ENCODE measurements around the gene SRSF4. TPM values are rescaled to one million over a fixed set of nuclear protein-coding genes. Genes with fewer than 3 reads are reported as not detected.

Gene SRSF4
- total and polyA plus RNA-seq, 2 experiments from 2014 or later: 45.0 to 60.8 TPM

DNA sequence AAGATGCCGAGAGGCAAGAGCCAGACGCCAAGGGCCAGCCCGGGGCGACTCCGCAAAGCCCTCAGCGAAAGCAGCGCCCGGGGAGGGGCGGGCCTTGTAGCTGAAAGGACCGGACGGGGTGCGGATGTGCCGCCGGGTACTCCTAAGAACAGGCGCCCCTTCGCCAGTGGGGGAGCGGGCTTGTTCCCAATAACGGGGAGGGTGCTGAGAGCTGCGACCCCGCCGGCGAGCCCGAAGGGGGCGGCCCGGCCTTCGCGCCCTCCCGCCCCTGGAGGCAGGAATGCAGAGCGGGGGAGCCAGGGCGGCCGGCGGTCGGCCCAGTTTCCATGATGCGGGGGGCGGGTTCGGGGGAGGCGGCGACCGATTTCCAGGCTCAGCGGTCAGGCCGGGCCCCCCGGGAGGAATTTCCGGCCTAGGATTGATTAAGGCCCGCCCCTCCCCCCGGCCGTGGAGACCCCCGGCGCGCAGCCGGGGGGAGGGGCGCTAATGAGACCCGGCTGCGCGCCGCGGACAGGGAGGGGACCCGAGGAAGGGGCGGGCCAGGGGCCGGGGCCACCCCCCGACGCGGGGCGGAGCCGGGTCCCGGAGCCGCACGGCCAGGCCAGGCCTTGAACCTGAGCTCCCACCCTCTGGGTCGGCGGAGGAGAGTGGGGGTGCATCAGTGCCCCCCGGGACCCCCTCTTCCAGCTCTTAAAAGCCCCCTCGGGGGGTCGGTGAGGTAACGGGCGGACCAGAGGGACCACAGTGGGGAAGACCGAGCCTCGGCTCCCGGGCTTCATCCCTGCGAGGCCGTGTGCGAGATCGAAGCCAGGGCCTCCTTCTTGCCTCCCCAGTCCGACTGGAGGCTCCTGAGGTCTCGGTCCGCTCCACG, 57.1 kb downstream of the SRSF4 start:
- H2AFZ ChIP-seq: peak overlapping the region; percentile 82
- TF ChIP-seq EZH2phosphoT487 (IDR thresholded peaks at IDR 0.05; ENCODE audit: insufficient read depth, low read depth) (no peak), EZH2 (IDR thresholded peaks at IDR 0.05; ENCODE audit: insufficient read depth, poor library complexity, severe bottlenecking) (no peak)
- peak overlapping the region; percentile 83 for H3K4me2 ChIP-seq (ENCODE audit: unreplicated experiment)
- H3K9me3 ChIP-seq (ENCODE audit: low read depth): no peaks in the 10 kb centered on the region
- WGBS, 2 experiments (ENCODE audit: low coverage in 1 of 2, low lambda C conversion rate in 2 of 2, missing lambda C conversion rate in 2 of 2): 3 to 4% methylated on average over 41 to 46 of the region's 85 CpGs
- H4K20me1 ChIP-seq (ENCODE audit: insufficient read depth): no peaks in the 10 kb centered on the region
- H3K36me3 ChIP-seq (ENCODE audit: low read depth): peaks cover 3% of the 10 kb centered on the region; the same call in 1 of the 2 replicates
- H3K79me2 ChIP-seq (ENCODE audit: insufficient read depth): 0 out of 2 replicates have a peak, but pooled peaks cover 7% of the 10 kb centered on the region
- DNase-seq: peak; percentile 90
- H3F3A ChIP-seq (ENCODE audit: insufficient read depth): peaks cover 5% of the 10 kb centered on the region; the same call in 1 of the 2 replicates
- H3K9ac ChIP-seq: peak overlapping the region; percentile 89
- no peaks in the 10 kb centered on the region for H3K27me3 ChIP-seq (replicated peaks; ENCODE audit: insufficient read depth)
- peak overlapping the region; percentile 74 for H3K4me3 ChIP-seq
- H3K4me1 ChIP-seq (ENCODE audit: insufficient read depth): no peaks in the 10 kb centered on the region
- H3K27ac ChIP-seq: peak overlapping the region; percentile 77
- H3K9me2 ChIP-seq (ENCODE audit: insufficient read depth): no peaks in the 10 kb centered on the region
- in situ Hi-C loops (cut with MboI): no loop called here

- peaks cover 5% of the 10 kb centered on the region; the same call in 1 of the 2 replicates for H3F3A ChIP-seq (ENCODE audit: insufficient read depth)
- peak within 1 kb of the TSS; percentile 89 for H3K9ac ChIP-seq
- H3K36me3 ChIP-seq (ENCODE audit: low read depth): peaks cover 3% of the 10 kb centered on the region; the same call in 1 of the 2 replicates
- H3K4me1 ChIP-seq (ENCODE audit: insufficient read depth): no peaks in the 10 kb centered on the region
- WGBS, 2 experiments (ENCODE audit: low coverage in 1 of 2, low lambda C conversion rate in 2 of 2, missing lambda C conversion rate in 2 of 2): 0 to 2% methylated on average over 31 to 39 of the region's 46 CpGs
- peak; percentile 48 for DNase-seq
- H3K27ac ChIP-seq: peak within 1 kb of the TSS; percentile 85
- in situ Hi-C loops (cut with MboI): no loop called here
- H3K27me3 ChIP-seq (replicated peaks; ENCODE audit: insufficient read depth): no peaks in the 10 kb centered on the region
- H3K4me2 ChIP-seq (ENCODE audit: unreplicated experiment): peak within 1 kb of the TSS; percentile 83
- 0 out of 2 replicates have a peak, but pooled peaks cover 7% of the 10 kb centered on the region for H3K79me2 ChIP-seq (ENCODE audit: insufficient read depth)
- no peaks in the 10 kb centered on the region for H4K20me1 ChIP-seq (ENCODE audit: insufficient read depth)
- TF ChIP-seq EZH2phosphoT487 (IDR thresholded peaks at IDR 0.05; ENCODE audit: insufficient read depth, low read depth) (no peak), EZH2 (IDR thresholded peaks at IDR 0.05; ENCODE audit: insufficient read depth, poor library complexity, severe bottlenecking) (no peak)
- H3K4me3 ChIP-seq: peak within 1 kb of the TSS; percentile 74
- H2AFZ ChIP-seq: peak within 1 kb of the TSS; percentile 82
- no peaks in the 10 kb centered on the region for H3K9me3 ChIP-seq (ENCODE audit: low read depth)
- H3K9me2 ChIP-seq (ENCODE audit: insufficient read depth): no peaks in the 10 kb centered on the region
Observed at GRCh38 chr1:29123887-29124365, 57.8 kb downstream of the SRSF4 start, which contains the start of gene TMEM200B. Gene TMEM200B (minus strand): TSS chr1:29123903. CDS start chr1:29121828, 2,075 bp downstream.

- WGBS, 2 experiments (ENCODE audit: low coverage in 1 of 2, low lambda C conversion rate in 2 of 2, missing lambda C conversion rate in 2 of 2): 2 to 4% methylated on average over 49 to 62 of the region's 70 CpGs
- H3K9me3 ChIP-seq (ENCODE audit: low read depth): no peaks in the 10 kb centered on the region
- peaks cover 3% of the 10 kb centered on the region; the same call in 1 of the 2 replicates for H3K36me3 ChIP-seq (ENCODE audit: low read depth)
- H3K9me2 ChIP-seq (ENCODE audit: insufficient read depth): no peaks in the 10 kb centered on the region
- H2AFZ ChIP-seq: peak overlapping the region; percentile 62
- peak overlapping the region; percentile 83 for H3K4me2 ChIP-seq (ENCODE audit: unreplicated experiment)
- H3F3A ChIP-seq (ENCODE audit: insufficient read depth): peaks cover 5% of the 10 kb centered on the region; the same call in 1 of the 2 replicates
- H3K4me1 ChIP-seq (ENCODE audit: insufficient read depth): no peaks in the 10 kb centered on the region
- TF ChIP-seq EZH2 (IDR thresholded peaks at IDR 0.05; ENCODE audit: insufficient read depth, poor library complexity, severe bottlenecking): no peak
- no peak for TF ChIP-seq EZH2phosphoT487 (IDR thresholded peaks at IDR 0.05; ENCODE audit: insufficient read depth, low read depth)
- DNase-seq: peak; percentile 69
- H3K79me2 ChIP-seq (ENCODE audit: insufficient read depth): 0 out of 2 replicates have a peak, but pooled peaks cover 7% of the 10 kb centered on the region
- H3K4me3 ChIP-seq: peak overlapping the region; percentile 74
- H4K20me1 ChIP-seq (ENCODE audit: insufficient read depth): no peaks in the 10 kb centered on the region
- in situ Hi-C loops (cut with MboI): no loop called here
- peak overlapping the region; percentile 85 for H3K27ac ChIP-seq
- peak overlapping the region; percentile 89 for H3K9ac ChIP-seq
- no peaks in the 10 kb centered on the region for H3K27me3 ChIP-seq (replicated peaks; ENCODE audit: insufficient read depth)
Observed at GRCh38 chr1:29123053-29123886, 58.4 kb downstream of the SRSF4 start.

DNA sequence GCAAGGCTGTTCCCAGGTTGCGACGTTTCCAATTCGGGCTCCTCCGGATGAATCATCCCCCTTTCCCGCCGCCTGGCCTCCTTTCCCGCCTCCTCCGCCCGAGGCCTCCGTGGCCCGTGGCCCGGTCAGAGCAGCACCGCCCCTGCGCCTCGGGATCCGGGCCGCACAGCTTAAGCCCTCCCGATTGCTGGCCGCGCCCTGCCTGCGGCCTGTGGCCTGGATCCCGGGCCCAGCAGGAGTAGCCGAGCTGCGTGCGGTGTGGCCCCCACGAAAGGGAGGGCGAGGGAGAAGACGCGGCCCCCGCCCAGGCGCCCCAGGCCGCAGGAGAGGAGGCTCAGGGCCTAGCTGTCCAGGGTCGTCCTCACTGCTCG, 59.0 kb downstream of the SRSF4 start:
- peak overlapping the region; percentile 89 for H3K9ac ChIP-seq
- H4K20me1 ChIP-seq (ENCODE audit: insufficient read depth): no peaks in the 10 kb centered on the region
- no peaks in the 10 kb centered on the region for H3K9me2 ChIP-seq (ENCODE audit: insufficient read depth)
- peaks cover 3% of the 10 kb centered on the region; the same call in 1 of the 2 replicates for H3K36me3 ChIP-seq (ENCODE audit: low read depth)
- H3F3A ChIP-seq (ENCODE audit: insufficient read depth): peaks cover 5% of the 10 kb centered on the region; the same call in 1 of the 2 replicates
- DNase-seq: peak; percentile 96
- H3K79me2 ChIP-seq (ENCODE audit: insufficient read depth): 0 out of 2 replicates have a peak, but pooled peaks cover 7% of the 10 kb centered on the region
- 1 to 2% methylated on average over 22 to 32 of the region's 34 CpGs for WGBS, 2 experiments (ENCODE audit: low coverage in 1 of 2, low lambda C conversion rate in 2 of 2, missing lambda C conversion rate in 2 of 2)
- H3K9me3 ChIP-seq (ENCODE audit: low read depth): no peaks in the 10 kb centered on the region
- in situ Hi-C loops (cut with MboI): no loop called here
- H3K4me2 ChIP-seq (ENCODE audit: unreplicated experiment): peak overlapping the region; percentile 66
- H3K4me3 ChIP-seq: peak overlapping the region; percentile 74
- peak overlapping the region; percentile 85 for H3K27ac ChIP-seq
- H3K4me1 ChIP-seq (ENCODE audit: insufficient read depth): no peaks in the 10 kb centered on the region
- no peaks in the 10 kb centered on the region for H3K27me3 ChIP-seq (replicated peaks; ENCODE audit: insufficient read depth)
- peak overlapping the region; percentile 62 for H2AFZ ChIP-seq
- TF ChIP-seq EZH2 (IDR thresholded peaks at IDR 0.05; ENCODE audit: insufficient read depth, poor library complexity, severe bottlenecking) (no peak), EZH2phosphoT487 (IDR thresholded peaks at IDR 0.05; ENCODE audit: insufficient read depth, low read depth) (no peak)

All from GM23248 (cell line).